Spinal cord (tissue), 10 donors: Measurements from ENCODE around the gene MACC1. TPM values are rescaled to one million over a fixed set of nuclear protein-coding genes. Genes with fewer than 3 reads are reported as not detected.

Experiments
- DNase-seq, 6 donors: peaks; one replicate each; pipeline versions ENCODE4 v3.0.0 to v3.0.0-alpha.2; 2013 to 2015; ENCODE audit warnings: low spot score in 6 of 6, low read depth in 4 of 6
- H3K27ac ChIP-seq: one replicate; pipeline ENCODE4 v1.5.1; 2013; ENCODE audit warnings: low read depth, low read length, control low read depth
- H3K27me3 ChIP-seq: one replicate; pipeline ENCODE4 v1.6.1; 2013; ENCODE audit warnings: low read length; ENCODE audit not compliant: control insufficient read depth, insufficient read depth
- H3K36me3 ChIP-seq: one replicate; pipeline ENCODE4 v1.6.1; 2013; ENCODE audit warnings: low read length; ENCODE audit not compliant: control insufficient read depth, insufficient read depth
- H3K4me1 ChIP-seq: one replicate; pipeline ENCODE4 v1.6.1; 2013; ENCODE audit warnings: low read length; ENCODE audit not compliant: control insufficient read depth, insufficient read depth
- H3K4me3 ChIP-seq: one replicate; pipeline ENCODE4 v1.5.1; 2013; ENCODE audit warnings: low read depth, low read length, control low read depth
- H3K9me3 ChIP-seq: one replicate; pipeline ENCODE4 v1.6.1; 2013; ENCODE audit warnings: low read length; ENCODE audit not compliant: control insufficient read depth, insufficient read depth
- WGBS: methylation state at CpG from one replicate; pipeline ENCODE4 v1.1.5; 2013; ENCODE audit warnings: missing lambda C conversion rate; ENCODE audit not compliant: insufficient coverage; 5-methylcytosine and 5-hydroxymethylcytosine counted together
- polyA plus RNA-seq, 2 donors: library from polyadenylated mRNA; unstranded; fragments of 120-200 nt; gene quantifications; one replicate each; pipeline ENCODE4 v1.2.1, GENCODE V29; 2013; ENCODE audit not compliant: insufficient read length in 2 of 2
- total RNA-seq, 2 donors: library from RNA; depleted of rRNA in 1 of 2; stranded (reverse); fragments of 120-200 nt in 1 of 2; fragments of >200 nt in 1 of 2; gene quantifications; one replicate each; pipeline versions ENCODE4 v1.2.3 to v1.2.4, GENCODE V29; 2013 to 2014
- donor health status: healthy.

Gene MACC1
- total and polyA plus RNA-seq, 4 donors, result 0.14 to 0.28 (median 0.18) TPM

- H3K27ac ChIP-seq, result no peak overlapping the region
- WGBS, result 100% methylated on average over 1 of the region's 1 CpG
- no peaks in the 10 kb centered on the region for H3K27me3 ChIP-seq
- H3K4me1 ChIP-seq, result no peaks in the 10 kb centered on the region
- no peaks in the 10 kb centered on the region for H3K36me3 ChIP-seq
- DNase-seq, result no peak
- no peak overlapping the region for H3K4me3 ChIP-seq
- no peaks in the 10 kb centered on the region for H3K9me3 ChIP-seq
Observed at GRCh38 chr7:20232848-20233247, 15.7 kb upstream of the MACC1 start.

- H3K4me3 ChIP-seq, result no peak overlapping the region
- no peaks in the 10 kb centered on the region for H3K36me3 ChIP-seq
- DNase-seq, result no peak
- no peaks in the 10 kb centered on the region for H3K4me1 ChIP-seq
- H3K27ac ChIP-seq, result no peak overlapping the region
- no peaks in the 10 kb centered on the region for H3K27me3 ChIP-seq
- WGBS, result 50% methylated on average over 2 of the region's 7 CpGs
- H3K9me3 ChIP-seq, result no peaks in the 10 kb centered on the region
Observed at GRCh38 chr7:20229646-20230500, 12.7 kb upstream of the MACC1 start.

DNA sequence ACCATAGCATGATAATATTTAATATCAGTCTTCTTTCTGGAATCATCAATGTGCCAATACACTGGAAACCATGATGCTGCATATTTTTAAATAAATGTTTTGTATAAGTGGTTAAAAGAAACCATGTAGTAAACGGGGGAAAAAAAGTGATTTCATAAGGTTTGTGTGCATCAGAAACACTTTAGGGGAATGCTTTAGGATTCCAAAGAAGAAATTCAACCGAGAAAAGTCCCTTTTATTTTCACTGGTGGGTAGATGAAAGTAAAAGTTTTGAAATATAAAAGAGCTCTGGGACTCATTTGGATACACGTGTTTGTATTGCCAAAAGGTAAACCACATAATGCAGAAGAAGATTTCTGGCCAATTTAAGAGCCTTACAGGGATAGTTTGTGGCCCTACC is 11.9 kb upstream of the MACC1 start:
- DNase-seq, result no peak
- H3K27me3 ChIP-seq, result no peaks in the 10 kb centered on the region

GRCh38 chr7:20228654-20229053 is 11.5 kb upstream of the MACC1 start:
- no peaks in the 10 kb centered on the region for H3K9me3 ChIP-seq
- no peak overlapping the region for H3K27ac ChIP-seq
- no peaks in the 10 kb centered on the region for H3K4me1 ChIP-seq
- no peak for DNase-seq
- no peak overlapping the region for H3K4me3 ChIP-seq
- H3K36me3 ChIP-seq, result no peaks in the 10 kb centered on the region
- H3K27me3 ChIP-seq, result no peaks in the 10 kb centered on the region

More for the DNA sequence above, 11.9 kb upstream of the MACC1 start:
- WGBS, result 66% methylated on average over 2 of the region's 3 CpGs
- Histone ChIP-seq H3K4me1 (no peaks in the 10 kb centered on the region), H3K36me3 (no peaks in the 10 kb centered on the region), H3K9me3 (no peaks in the 10 kb centered on the region), H3K4me3 (no peak overlapping the region), H3K27ac (no peak overlapping the region)

GRCh38 chr7:20227291-20227795 is 10.2 kb upstream of the MACC1 start:
- Histone ChIP-seq H3K36me3 (no peaks in the 10 kb centered on the region), H3K9me3 (no peaks in the 10 kb centered on the region), H3K4me3 (no peak overlapping the region), H3K27ac (no peak overlapping the region), H3K4me1 (no peaks in the 10 kb centered on the region), H3K27me3 (no peaks in the 10 kb centered on the region)
- no CpG with 5 or more reads among the region's 2 CpGs for WGBS
- DNase-seq, result no peak

- Histone ChIP-seq H3K4me3 (no peak overlapping the region), H3K27me3 (no peaks in the 10 kb centered on the region), H3K36me3 (no peaks in the 10 kb centered on the region), H3K27ac (no peak overlapping the region), H3K4me1 (no peaks in the 10 kb centered on the region), H3K9me3 (no peaks in the 10 kb centered on the region)
- 86% methylated on average over 1 of the region's 1 CpG for WGBS
- DNase-seq, result no peak
Observed at GRCh38 chr7:20226860-20227259, 9.7 kb upstream of the MACC1 start.

GRCh38 chr7:20225384-20225783 is 8.2 kb upstream of the MACC1 start:
- Histone ChIP-seq H3K4me3 (no peak overlapping the region), H3K27me3 (no peaks in the 10 kb centered on the region), H3K9me3 (no peaks in the 10 kb centered on the region), H3K4me1 (no peaks in the 10 kb centered on the region), H3K27ac (no peak overlapping the region), H3K36me3 (no peaks in the 10 kb centered on the region)
- DNase-seq, result no peak
- WGBS, result 100% methylated on average over 1 of the region's 2 CpGs

GRCh38 chr7:20224025-20224424 is 6.8 kb upstream of the MACC1 start:
- Histone ChIP-seq H3K36me3 (no peaks in the 10 kb centered on the region), H3K4me1 (peaks cover 3% of the 10 kb centered on the region), H3K9me3 (no peaks in the 10 kb centered on the region), H3K27ac (no peak overlapping the region), H3K27me3 (no peaks in the 10 kb centered on the region), H3K4me3 (no peak overlapping the region)
- DNase-seq, result no peak

DNA sequence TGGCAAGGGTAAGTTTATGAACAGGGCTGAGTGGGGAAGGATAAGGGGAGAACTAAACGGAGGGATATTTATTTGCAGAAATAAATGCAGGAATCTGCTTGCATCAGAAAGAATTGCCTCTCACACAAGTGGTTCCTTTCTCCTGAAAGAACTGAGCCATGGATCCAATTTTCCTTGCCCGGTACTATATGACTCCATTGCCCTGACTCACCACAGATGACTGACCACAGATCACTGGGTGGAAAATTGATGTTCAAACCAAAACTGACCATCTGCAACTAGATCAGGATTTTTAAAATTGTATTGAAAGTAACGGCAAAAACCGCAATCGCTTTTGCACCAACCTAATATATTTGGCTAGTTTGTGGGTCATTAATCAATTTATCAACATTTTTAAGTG is 6.2 kb upstream of the MACC1 start:
- Histone ChIP-seq H3K9me3 (no peaks in the 10 kb centered on the region), H3K4me3 (no peak overlapping the region), H3K27ac (no peak overlapping the region), H3K27me3 (no peaks in the 10 kb centered on the region), H3K4me1 (peaks cover 3% of the 10 kb centered on the region), H3K36me3 (no peaks in the 10 kb centered on the region)
- no CpG with 5 or more reads among the region's 5 CpGs for WGBS
- DNase-seq, result no peak

GRCh38 chr7:20222219-20222828 is 5.1 kb upstream of the MACC1 start:
- no peak for DNase-seq
- Histone ChIP-seq H3K36me3 (no peaks in the 10 kb centered on the region), H3K9me3 (no peaks in the 10 kb centered on the region), H3K4me3 (no peak overlapping the region), H3K27ac (no peak overlapping the region), H3K27me3 (no peaks in the 10 kb centered on the region), H3K4me1 (peaks cover 3% of the 10 kb centered on the region)
- WGBS, result 85% methylated on average over 7 of the region's 7 CpGs
